Suprapubic skin (tissue), 4 donors: ENCODE results near the gene LRP3. TPM values are rescaled to one million over a fixed set of nuclear protein-coding genes. Genes with fewer than 3 reads are reported as not detected.
A peak's percentile ranks its signal among the peaks of the same experiment; 100 is the strongest.

Experiments used
- DNase-seq, 2 donors: peaks; one replicate each; pipeline ENCODE4 v3.0.0-alpha.2; 2019; ENCODE audit warnings: low spot score in 2 of 2
- H3K27ac ChIP-seq: fragments of 200-600 bp; sonication (generic); one replicate; pipeline ENCODE4 v1.5.1; 2019
- H3K27me3 ChIP-seq: fragments of 200-600 bp; sonication (generic); one replicate; pipeline ENCODE4 v1.5.1; 2019
- H3K36me3 ChIP-seq: fragments of 200-600 bp; sonication (generic); one replicate; pipeline ENCODE4 v1.5.1; 2019
- H3K4me1 ChIP-seq: fragments of 200-600 bp; sonication (generic); one replicate; pipeline ENCODE4 v1.5.1; 2019
- H3K4me3 ChIP-seq: fragments of 200-600 bp; sonication (generic); one replicate; pipeline ENCODE4 v1.5.1; 2019; ENCODE audit warnings: mild to moderate bottlenecking
- H3K9me3 ChIP-seq: fragments of 200-600 bp; sonication (generic); one replicate; pipeline ENCODE4 v1.5.1; 2019
- CTCF ChIP-seq, 2 donors: fragments of 200-600 bp in 1 of 2; fragments of 450-650 bp in 1 of 2; sonication (generic) in 1 of 2; IDR thresholded peaks; one replicate each; pipeline ENCODE4 v1.5.1; 2016 to 2019; ENCODE audit warnings: antibody characterized with exemption in 2 of 2, mild to moderate bottlenecking in 1 of 2, moderate library complexity in 1 of 2
- EP300 ChIP-seq: sonication (generic); formaldehyde crosslinking; IDR thresholded peaks from one replicate; pipeline ENCODE4 v1.6.1; 2017; ENCODE audit warnings: antibody characterized with exemption
- POLR2A ChIP-seq, 2 donors: fragments of 450-650 bp; IDR thresholded peaks; one replicate each; pipeline ENCODE4 v1.6.1; 2017; ENCODE audit warnings: antibody characterized with exemption in 2 of 2, mild to moderate bottlenecking in 2 of 2, moderate library complexity in 2 of 2
- POLR2AphosphoS5 ChIP-seq, 3 donors: sonication (generic); formaldehyde crosslinking; IDR thresholded peaks; one replicate each; pipeline ENCODE4 v1.6.1; 2017; ENCODE audit warnings: antibody characterized with exemption in 3 of 3
- WGBS: methylation state at CpG from one replicate; pipeline ENCODE4 v1.1.5; 2018; 5-methylcytosine and 5-hydroxymethylcytosine counted together
- total RNA-seq, 4 donors: library from RNA; depleted of rRNA; stranded (reverse); fragments of >200 nt; gene quantifications; one replicate each; pipeline ENCODE4 v1.1.0, GENCODE V29; 2016

LRP3 gene
- total RNA-seq, 4 donors from 2014 or later = 9.8 to 17.1 (median 14.0) TPM

- H3K9me3 ChIP-seq = no peaks in the 10 kb centered on the region
- no peaks in the 10 kb centered on the region for H3K36me3 ChIP-seq
- H3K4me1 ChIP-seq = peaks cover 16% of the 10 kb centered on the region
- TF ChIP-seq POLR2AphosphoS5 (IDR thresholded peaks at IDR 0.05) = no peak
- no peak for TF ChIP-seq CTCF (IDR thresholded peaks at IDR 0.05)
- TF ChIP-seq EP300 = no peak
- TF ChIP-seq POLR2A (IDR thresholded peaks at IDR 0.05) = no peak
- 87% methylated on average over 3 of the region's 8 CpGs for WGBS
- no peaks in the 10 kb centered on the region for H3K27me3 ChIP-seq
- H3K4me3 ChIP-seq = no peak overlapping the region
- no peak overlapping the region for H3K27ac ChIP-seq
- peak in 1 of 2 donors; percentile 57 for DNase-seq
Measured at GRCh38 chr19:33240181-33240771, 46.1 kb downstream of the LRP3 start.

- H3K4me3 ChIP-seq = no peak overlapping the region
- WGBS = no CpG with 5 or more reads among the region's 11 CpGs
- H3K36me3 ChIP-seq = no peaks in the 10 kb centered on the region
- H3K9me3 ChIP-seq = no peaks in the 10 kb centered on the region
- H3K27ac ChIP-seq = no peak overlapping the region
- peak in 1 of 2 donors; percentile 62 for DNase-seq
- H3K27me3 ChIP-seq = no peaks in the 10 kb centered on the region
- H3K4me1 ChIP-seq = peaks cover 12% of the 10 kb centered on the region
- no peak for TF ChIP-seq EP300
- TF ChIP-seq POLR2AphosphoS5 (IDR thresholded peaks at IDR 0.05) = no peak
- TF ChIP-seq CTCF (IDR thresholded peaks at IDR 0.05) = no peak
- no peak for TF ChIP-seq POLR2A (IDR thresholded peaks at IDR 0.05)
Measured at GRCh38 chr19:33241091-33241529, 47.0 kb downstream of the LRP3 start.

- Histone ChIP-seq H3K4me1 (peaks cover 12% of the 10 kb centered on the region), H3K36me3 (no peaks in the 10 kb centered on the region), H3K27ac (no peak overlapping the region), H3K27me3 (no peaks in the 10 kb centered on the region), H3K9me3 (no peaks in the 10 kb centered on the region), H3K4me3 (no peak overlapping the region)
- TF ChIP-seq POLR2A (IDR thresholded peaks at IDR 0.05) = no peak
- no peak for TF ChIP-seq EP300
- TF ChIP-seq CTCF (IDR thresholded peaks at IDR 0.05) = peak; percentile 28 to 62
- WGBS = 19% methylated on average over 10 of the region's 22 CpGs
- DNase-seq = peak in 1 of 2 donors; percentile 53
Measured at GRCh38 chr19:33241530-33242101, 47.5 kb downstream of the LRP3 start.

GRCh38 chr19:33242131-33242530 lies 48.0 kb downstream of the LRP3 start:
- Histone ChIP-seq H3K4me3 (no peak overlapping the region), H3K4me1 (peaks cover 12% of the 10 kb centered on the region), H3K27ac (no peak overlapping the region), H3K36me3 (no peaks in the 10 kb centered on the region), H3K9me3 (no peaks in the 10 kb centered on the region), H3K27me3 (no peaks in the 10 kb centered on the region)
- 79% methylated on average over 5 of the region's 10 CpGs for WGBS
- DNase-seq = no peak
- TF ChIP-seq POLR2A (IDR thresholded peaks at IDR 0.05) (no peak), CTCF (IDR thresholded peaks at IDR 0.05) (no peak), POLR2AphosphoS5 (IDR thresholded peaks at IDR 0.05) (no peak), EP300 (no peak)

GRCh38 chr19:33242911-33243310 lies 48.8 kb downstream of the LRP3 start:
- Histone ChIP-seq H3K27me3 (no peaks in the 10 kb centered on the region), H3K27ac (no peak overlapping the region), H3K9me3 (no peaks in the 10 kb centered on the region), H3K4me1 (peaks cover 12% of the 10 kb centered on the region), H3K4me3 (no peak overlapping the region), H3K36me3 (no peaks in the 10 kb centered on the region)
- TF ChIP-seq CTCF (IDR thresholded peaks at IDR 0.05) (no peak), POLR2AphosphoS5 (IDR thresholded peaks at IDR 0.05) (no peak), EP300 (no peak), POLR2A (IDR thresholded peaks at IDR 0.05) (no peak)
- no peak for DNase-seq
- WGBS = 80% methylated on average over 6 of the region's 6 CpGs
